Liver (tissue), 9 donors: Measurements from ENCODE around the gene ARHGAP6. TPM values are rescaled to one million over a fixed set of nuclear protein-coding genes. Genes with fewer than 3 reads are reported as not detected.

Experiments
- DNase-seq: peaks from one replicate; pipeline ENCODE4 v3.0.0-alpha.2; 2017; ENCODE audit warnings: low spot score
- H3K27ac ChIP-seq, 2 donors: one replicate each; pipeline ENCODE4 v1.7.0; 2013; ENCODE audit warnings: inconsistent platforms in 2 of 2, low read length in 2 of 2, control low read depth in 1 of 2, low read depth in 1 of 2, mild to moderate bottlenecking in 1 of 2
- H3K27me3 ChIP-seq, 4 donors: one replicate each; pipeline versions ENCODE4 v1.6.1 to v1.7.0; 2013; ENCODE audit warnings: low read length in 3 of 4, inconsistent platforms in 1 of 4, mild to moderate bottlenecking in 1 of 4, moderate library complexity in 1 of 4; ENCODE audit not compliant: control insufficient read depth in 4 of 4, insufficient read depth in 4 of 4
- H3K36me3 ChIP-seq, 4 donors: one replicate each; pipeline versions ENCODE4 v1.6.1 to v1.7.0; 2013; ENCODE audit warnings: low read length in 3 of 4, mild to moderate bottlenecking in 3 of 4, low read depth in 1 of 4, moderate library complexity in 1 of 4; ENCODE audit not compliant: control insufficient read depth in 4 of 4, insufficient read depth in 3 of 4
- H3K4me1 ChIP-seq, 4 donors: one replicate each; pipeline versions ENCODE4 v1.6.1 to v1.7.0; 2013; ENCODE audit warnings: low read length in 3 of 4, mild to moderate bottlenecking in 3 of 4, moderate library complexity in 1 of 4; ENCODE audit not compliant: control insufficient read depth in 4 of 4, insufficient read depth in 4 of 4
- H3K4me3 ChIP-seq, 3 donors: one replicate each; pipeline versions ENCODE4 v1.6.1 to v1.7.0; 2013; ENCODE audit warnings: low read length in 3 of 3, control low read depth in 1 of 3, low read depth in 1 of 3, mild to moderate bottlenecking in 1 of 3
- H3K9ac ChIP-seq, 2 donors: one replicate each; pipeline ENCODE4 v1.7.0; 2013; ENCODE audit warnings: low read length in 2 of 2, mild to moderate bottlenecking in 2 of 2, moderate library complexity in 2 of 2, control low read depth in 1 of 2, low read depth in 1 of 2
- H3K9me3 ChIP-seq, 4 donors: one replicate each; pipeline versions ENCODE4 v1.6.1 to v1.7.0; 2013; ENCODE audit warnings: low read length in 3 of 4; ENCODE audit not compliant: control insufficient read depth in 4 of 4
- CTCF ChIP-seq: fragments of 150-350 bp; IDR thresholded peaks from 2 replicates; pipeline ENCODE4 v1.5.1; 2017; ENCODE audit warnings: improper control_type of control experiment, low read depth, low read length; ENCODE audit not compliant: missing input control
- EGR1 ChIP-seq, 2 donors: IDR thresholded peaks; 2 replicates each; pipeline ENCODE4 v1.6.1; 2016 to 2018; ENCODE audit warnings: antibody characterized with exemption in 2 of 2, low read depth in 2 of 2
- FOXA1 ChIP-seq: IDR thresholded peaks from 2 replicates; pipeline ENCODE4 v1.6.1; 2016; ENCODE audit warnings: antibody characterized with exemption
- FOXA2 ChIP-seq: IDR thresholded peaks from 2 replicates; pipeline ENCODE4 v1.6.1; 2016; ENCODE audit warnings: antibody characterized with exemption
- GABPA ChIP-seq, 2 donors: IDR thresholded peaks in 1 of 2; conservative IDR thresholded peaks in 1 of 2; 2 replicates each; pipeline ENCODE4 v1.6.1; 2016; ENCODE audit warnings: antibody characterized with exemption in 2 of 2, mild to moderate bottlenecking in 1 of 2, moderate library complexity in 1 of 2
- HNF4A ChIP-seq, 2 donors: conservative IDR thresholded peaks; 2 replicates each; pipeline ENCODE4 v1.6.1; 2016; ENCODE audit warnings: antibody characterized with exemption in 2 of 2, mild to moderate bottlenecking in 2 of 2
- HNF4G ChIP-seq: IDR thresholded peaks from 2 replicates; pipeline ENCODE4 v1.6.1; 2016; ENCODE audit warnings: antibody characterized with exemption
- JUND ChIP-seq, 2 donors: IDR thresholded peaks; 2 replicates each; pipeline ENCODE4 v1.6.1; 2016; ENCODE audit warnings: antibody characterized with exemption in 2 of 2
- RAD21 ChIP-seq, 2 donors: IDR thresholded peaks; 2 replicates each; pipeline ENCODE4 v1.6.1; 2016; ENCODE audit warnings: antibody characterized with exemption in 2 of 2, mild to moderate bottlenecking in 2 of 2
- REST ChIP-seq: IDR thresholded peaks from 2 replicates; pipeline ENCODE4 v1.6.1; 2016; ENCODE audit warnings: antibody characterized with exemption, mild to moderate bottlenecking
- RXRA ChIP-seq, 2 donors: IDR thresholded peaks; 2 replicates each; pipeline ENCODE4 v1.6.1; 2017 to 2018; ENCODE audit warnings: antibody characterized with exemption in 2 of 2, mild to moderate bottlenecking in 1 of 2
- SP1 ChIP-seq: IDR thresholded peaks from 2 replicates; pipeline ENCODE4 v1.6.1; 2018; ENCODE audit warnings: antibody characterized with exemption, mild to moderate bottlenecking
- TAF1 ChIP-seq: conservative IDR thresholded peaks from 2 replicates; pipeline ENCODE4 v1.6.1; 2016; ENCODE audit warnings: antibody characterized with exemption, mild to moderate bottlenecking
- ZBTB33 ChIP-seq: IDR thresholded peaks from 2 replicates; pipeline ENCODE4 v1.6.1; 2016; ENCODE audit warnings: antibody characterized with exemption
- WGBS: extraction: QIAGEN DNeasy Blood & Tissue Kit; methylation state at CpG from one replicate; pipeline ENCODE4 v1.1.7; 2013; 5-methylcytosine and 5-hydroxymethylcytosine counted together
- polyA plus RNA-seq, 2 donors: library from polyadenylated mRNA; stranded (reverse) in 1 of 2; unstranded in 1 of 2; fragments of 200-250 nt in 1 of 2; fragments of >200 nt in 1 of 2; fragmentation: Nextera tagmentation in 1 of 2; extraction: Ambion mirVana in 1 of 2; gene quantifications; one replicate each; pipeline versions ENCODE4 v1.2.1 to v1.2.3, GENCODE V29; 2013 to 2015
- total RNA-seq, 2 donors: library from RNA; depleted of rRNA; stranded (reverse); fragments of >200 nt; gene quantifications; one replicate each; pipeline ENCODE4 v1.2.3, GENCODE V29; 2014
- donor health status: healthy.
- donor health status: healthy.
- donor health status: healthy.
- donor health status: healthy.
- donor health status: healthy.

The ARHGAP6 gene
- total and polyA plus RNA-seq, 4 donors: 0.10 to 2.2 (median 0.65) TPM

- WGBS: 75% methylated on average over 2 of the region's 2 CpGs
- H3K9ac ChIP-seq: no peak overlapping the region
- no peaks in the 10 kb centered on the region for H3K4me1 ChIP-seq
- TF ChIP-seq RXRA (IDR thresholded peaks at IDR 0.05) (no peak), RAD21 (IDR thresholded peaks at IDR 0.05) (peak in 1 of 2 donors; percentile 20)
- no peaks in the 10 kb centered on the region for H3K36me3 ChIP-seq
- H3K27ac ChIP-seq: no peak overlapping the region
- no peak for DNase-seq
- no peak overlapping the region for H3K4me3 ChIP-seq
- H3K9me3 ChIP-seq: no peaks in the 10 kb centered on the region
- peaks cover 0 to 2% (median 0%) of the 10 kb centered on the region in 4 donors for H3K27me3 ChIP-seq
These were observed 220.2 kb downstream of the ARHGAP6 start for GRCh38 chrX:11445540-11445939.

DNA sequence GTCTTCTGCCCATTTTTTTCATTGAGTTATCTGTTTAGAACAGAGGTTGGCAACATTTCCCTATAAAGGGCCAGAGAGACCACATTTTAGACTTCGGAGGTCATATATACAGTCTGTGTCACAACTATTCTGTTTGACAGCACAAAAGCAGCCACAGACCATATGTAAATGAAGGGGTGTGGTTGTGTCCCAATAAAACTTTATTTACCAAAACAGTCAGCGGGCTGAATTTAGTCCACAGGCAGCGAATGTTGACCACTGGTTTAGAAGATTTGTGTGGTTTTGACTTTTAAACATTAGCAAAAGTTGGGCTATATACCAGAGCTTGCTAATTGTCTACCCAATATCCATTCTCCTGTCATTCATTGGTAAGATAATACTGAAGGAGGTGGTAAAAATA is 221.7 kb downstream of the ARHGAP6 start:
- Histone ChIP-seq H3K27me3 (peaks cover 0 to 2% (median 0%) of the 10 kb centered on the region in 4 donors), H3K27ac (no peak overlapping the region), H3K4me1 (no peaks in the 10 kb centered on the region), H3K9ac (no peak overlapping the region), H3K36me3 (no peaks in the 10 kb centered on the region), H3K9me3 (no peaks in the 10 kb centered on the region), H3K4me3 (no peak overlapping the region)
- WGBS: 62% methylated on average over 3 of the region's 3 CpGs
- no peak for TF ChIP-seq RXRA (IDR thresholded peaks at IDR 0.05)
- no peak for TF ChIP-seq SP1
- TF ChIP-seq HNF4A (conservative IDR thresholded peaks at IDR 0.05): no peak
- TF ChIP-seq TAF1: no peak
- no peak for TF ChIP-seq JUND (IDR thresholded peaks at IDR 0.05)
- no peak for TF ChIP-seq FOXA1
- no peak for TF ChIP-seq FOXA2
- no peak for TF ChIP-seq CTCF
- TF ChIP-seq ZBTB33: no peak
- no peak for TF ChIP-seq REST
- TF ChIP-seq GABPA (IDR thresholded peaks at IDR 0.05 in 1 of 2, conservative IDR thresholded peaks at IDR 0.05 in 1 of 2): no peak
- TF ChIP-seq EGR1 (IDR thresholded peaks at IDR 0.05; ENCODE audit: low read depth in 2 of 2): no peak
- no peak for TF ChIP-seq HNF4G
- DNase-seq: no peak
